Glutamatergic neuron (in vitro differentiated cells): ENCODE results near the gene ACOXL. TPM values are rescaled to one million over a fixed set of nuclear protein-coding genes. Genes with fewer than 3 reads are reported as not detected.
"Not testable (repeated sequence)": the region's sequence is repeated elsewhere in the genome, so short reads cannot be mapped to it uniquely, and the experiment has no call there.

Experiments
- DNase-seq: peaks from one replicate; pipeline ENCODE4 v3.0.0; 2022
- H3K27ac Mint-ChIP-seq: one replicate; pipeline ENCODE4 v1.8.0; 2020; ENCODE audit warnings: mild to moderate bottlenecking, mixed read lengths, inconsistent platforms; ENCODE audit not compliant: unreplicated experiment
- H3K27me3 Mint-ChIP-seq: one replicate; pipeline ENCODE4 v1.8.0; 2020; ENCODE audit warnings: mild to moderate bottlenecking, moderate library complexity, mixed read lengths, inconsistent platforms; ENCODE audit not compliant: unreplicated experiment
- H3K36me3 Mint-ChIP-seq: one replicate; pipeline ENCODE4 v1.8.0; 2020; ENCODE audit warnings: mild to moderate bottlenecking, mixed read lengths, inconsistent platforms; ENCODE audit not compliant: unreplicated experiment
- H3K4me1 Mint-ChIP-seq: one replicate; pipeline ENCODE4 v1.8.0; 2020; ENCODE audit warnings: mild to moderate bottlenecking, low read depth, mixed read lengths, inconsistent platforms; ENCODE audit not compliant: unreplicated experiment
- H3K4me3 Mint-ChIP-seq: one replicate; pipeline ENCODE4 v1.8.0; 2020; ENCODE audit warnings: mild to moderate bottlenecking, mixed read lengths, inconsistent platforms; ENCODE audit not compliant: unreplicated experiment
- H3K9me3 Mint-ChIP-seq: one replicate; pipeline ENCODE4 v1.8.0; 2020; ENCODE audit warnings: mild to moderate bottlenecking, moderate library complexity, mixed read lengths, inconsistent platforms; ENCODE audit not compliant: unreplicated experiment
- total RNA-seq: library from RNA; stranded (reverse); fragmentation: NEBNext Ultra II Directional; extraction: Animal tissue kit (Norgen Biotek cat#: 25700); gene quantifications from one replicate; pipeline ENCODE4 v1.2.1, GENCODE V29; 2021; ENCODE audit not compliant: unreplicated experiment
- TF ChIP-seq, protein P1 (sequence below): fragments of 200-600 bp; sonication (generic); IDR thresholded peaks from one replicate; pipeline ENCODE4 v1.5.0; 2021; ENCODE audit not compliant: partially characterized antibody, unreplicated experiment

ACOXL gene
- total RNA-seq, 1 donor from 2014 or later = 1.4 TPM

GRCh38 chr2:110690083-110690965 is 42.0 kb upstream of the ACOXL start:
- H3K36me3 Mint-ChIP-seq = peaks cover 9% of the 10 kb centered on the region
- no peak for DNase-seq
- peak overlapping the region; percentile 2 for H3K4me3 Mint-ChIP-seq
- peaks cover 7% of the 10 kb centered on the region for H3K4me1 Mint-ChIP-seq
- H3K27ac Mint-ChIP-seq = no peak overlapping the region
- H3K9me3 Mint-ChIP-seq = peaks cover 4% of the 10 kb centered on the region
- H3K27me3 Mint-ChIP-seq = peaks cover 2% of the 10 kb centered on the region
- TF ChIP-seq, protein P1, sequence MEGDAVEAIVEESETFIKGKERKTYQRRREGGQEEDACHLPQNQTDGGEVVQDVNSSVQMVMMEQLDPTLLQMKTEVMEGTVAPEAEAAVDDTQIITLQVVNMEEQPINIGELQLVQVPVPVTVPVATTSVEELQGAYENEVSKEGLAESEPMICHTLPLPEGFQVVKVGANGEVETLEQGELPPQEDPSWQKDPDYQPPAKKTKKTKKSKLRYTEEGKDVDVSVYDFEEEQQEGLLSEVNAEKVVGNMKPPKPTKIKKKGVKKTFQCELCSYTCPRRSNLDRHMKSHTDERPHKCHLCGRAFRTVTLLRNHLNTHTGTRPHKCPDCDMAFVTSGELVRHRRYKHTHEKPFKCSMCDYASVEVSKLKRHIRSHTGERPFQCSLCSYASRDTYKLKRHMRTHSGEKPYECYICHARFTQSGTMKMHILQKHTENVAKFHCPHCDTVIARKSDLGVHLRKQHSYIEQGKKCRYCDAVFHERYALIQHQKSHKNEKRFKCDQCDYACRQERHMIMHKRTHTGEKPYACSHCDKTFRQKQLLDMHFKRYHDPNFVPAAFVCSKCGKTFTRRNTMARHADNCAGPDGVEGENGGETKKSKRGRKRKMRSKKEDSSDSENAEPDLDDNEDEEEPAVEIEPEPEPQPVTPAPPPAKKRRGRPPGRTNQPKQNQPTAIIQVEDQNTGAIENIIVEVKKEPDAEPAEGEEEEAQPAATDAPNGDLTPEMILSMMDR = no peak

DNA sequence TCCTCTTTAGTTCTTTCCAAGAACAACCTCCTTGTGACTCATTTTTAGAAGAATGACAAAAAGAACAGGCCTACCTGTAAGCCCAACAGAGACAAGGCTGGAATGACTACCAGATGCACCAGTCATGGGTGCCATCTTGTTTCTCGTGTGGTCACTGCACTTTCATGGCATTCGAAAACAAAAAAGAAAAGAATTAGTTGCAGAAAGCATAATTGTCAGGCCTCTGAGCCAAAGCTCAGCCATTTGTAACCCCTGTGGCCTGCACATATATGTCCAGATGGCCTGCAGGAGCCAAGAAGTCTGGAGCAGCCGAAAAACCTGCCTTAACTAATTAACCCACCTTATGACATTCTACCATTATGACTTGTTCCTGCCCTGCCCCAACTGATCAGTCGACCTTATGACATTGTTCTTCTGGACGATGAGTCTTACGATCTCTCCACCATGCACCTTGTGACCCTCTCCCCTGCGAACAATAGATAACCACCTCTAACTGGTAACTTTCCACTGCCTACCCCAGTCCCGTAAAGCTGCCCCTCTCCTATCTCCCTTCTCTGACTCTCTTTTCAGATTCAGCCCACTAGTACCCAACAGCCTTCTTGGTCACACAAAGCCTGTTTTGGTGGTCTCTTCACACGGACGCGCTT is 40.6 kb upstream of the ACOXL start:
- Mint-ChIP-seq H3K4me1 (peaks cover 7% of the 10 kb centered on the region), H3K9me3 (peaks cover 4% of the 10 kb centered on the region), H3K4me3 (no peak overlapping the region), H3K27me3 (peaks cover 2% of the 10 kb centered on the region), H3K27ac (no peak overlapping the region), H3K36me3 (peaks cover 5% of the 10 kb centered on the region)
- DNase-seq = no peak
- TF ChIP-seq, protein P1 = no peak

DNA sequence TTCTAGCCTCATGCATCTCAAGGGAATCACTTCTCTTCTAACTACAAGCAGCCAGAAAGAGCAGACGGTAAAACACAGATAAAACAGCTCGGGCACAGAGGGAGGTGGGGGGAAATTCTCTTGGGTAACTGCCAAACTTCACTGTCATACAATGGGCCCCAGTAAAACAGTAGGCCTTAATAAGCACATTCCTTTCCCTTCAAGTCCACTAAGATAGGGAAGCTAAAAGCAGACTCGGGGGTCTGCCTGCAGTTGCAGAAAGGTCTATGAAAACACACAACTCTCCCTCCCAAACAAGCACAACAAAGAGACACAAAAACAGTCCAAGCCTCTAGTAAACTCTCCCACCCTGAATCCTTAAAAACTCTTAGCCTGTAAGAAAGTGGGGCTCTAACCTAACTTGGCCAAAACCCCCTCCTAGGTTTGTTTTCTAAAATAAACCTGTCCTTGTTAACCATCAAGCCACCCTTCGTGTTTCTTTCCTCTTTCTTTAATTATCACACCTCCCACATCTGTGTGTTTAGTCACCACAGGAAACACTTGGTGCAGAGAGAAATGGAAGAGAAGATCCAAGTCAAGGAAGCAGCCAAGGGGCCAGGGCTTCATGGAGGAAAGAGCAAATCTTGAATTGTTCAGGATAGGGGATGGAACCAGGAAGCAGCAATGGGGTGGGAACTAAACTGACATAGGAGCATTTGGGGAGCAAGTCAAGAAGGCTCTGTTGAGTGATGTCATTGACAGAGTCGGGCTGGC is 37.1 kb upstream of the ACOXL start:
- H3K4me3 Mint-ChIP-seq, H3K36me3 Mint-ChIP-seq, H3K27ac Mint-ChIP-seq, DNase-seq, H3K4me1 Mint-ChIP-seq, H3K27me3 Mint-ChIP-seq, H3K9me3 Mint-ChIP-seq: not testable (repeated sequence)

GRCh38 chr2:110698253-110698652 is 34.1 kb upstream of the ACOXL start:
- not testable (repeated sequence) for H3K4me3 Mint-ChIP-seq, H3K27ac Mint-ChIP-seq, H3K4me1 Mint-ChIP-seq, H3K27me3 Mint-ChIP-seq, H3K36me3 Mint-ChIP-seq, H3K9me3 Mint-ChIP-seq, DNase-seq

DNA sequence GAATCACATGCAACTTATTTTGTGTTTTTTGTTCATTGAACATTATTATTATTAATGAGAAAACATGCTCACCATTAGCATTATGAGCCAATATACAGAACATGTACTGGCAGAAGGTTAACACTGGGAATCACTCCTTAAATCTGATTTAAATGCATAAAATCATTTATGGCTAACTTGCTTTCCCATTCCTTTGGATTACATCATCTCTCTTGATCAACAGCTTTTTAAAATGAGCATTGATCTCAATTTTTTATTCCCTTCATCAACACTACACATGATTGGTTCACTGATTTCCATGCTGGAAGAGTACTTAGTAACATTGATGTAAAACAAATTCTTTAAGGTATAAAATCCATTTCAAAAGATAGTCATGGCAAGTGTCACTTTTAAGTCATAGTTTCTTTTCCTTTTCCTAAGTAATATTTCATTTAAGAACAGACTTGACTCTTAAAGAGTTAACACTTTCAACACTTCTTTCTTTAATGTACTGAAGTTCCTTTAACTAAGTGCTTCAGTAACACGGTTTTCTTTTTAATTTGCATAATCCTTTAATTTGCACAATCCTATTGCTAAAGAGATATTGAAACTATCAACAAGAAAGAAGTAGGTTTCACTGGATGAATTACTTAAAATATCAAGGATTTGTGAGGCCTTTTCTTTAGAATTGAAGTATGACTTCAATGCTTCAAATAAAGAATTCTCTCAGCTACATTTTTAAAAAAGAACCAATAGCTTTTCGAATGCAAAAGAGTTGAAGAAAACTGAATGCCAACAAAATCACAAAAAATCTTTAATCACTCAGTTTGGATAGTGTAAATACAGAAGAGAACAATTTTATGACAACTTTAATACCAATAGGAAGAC is 29.6 kb upstream of the ACOXL start:
- Mint-ChIP-seq H3K27me3 (peaks cover 2% of the 10 kb centered on the region), H3K36me3 (no peaks in the 10 kb centered on the region), H3K4me3 (no peak overlapping the region), H3K4me1 (no peaks in the 10 kb centered on the region), H3K9me3 (no peaks in the 10 kb centered on the region), H3K27ac (no peak overlapping the region)
- TF ChIP-seq, protein P1 = no peak
- no peak for DNase-seq
